GM12878 (cell line): ENCODE data around the gene PIEZO2. TPM values are rescaled to one million over a fixed set of nuclear protein-coding genes. Genes with fewer than 3 reads are reported as not detected.
"Not testable (repeated sequence)": the region's sequence is repeated elsewhere in the genome, so short reads cannot be mapped to it uniquely, and the experiment has no call there.

Experiments
- ATAC-seq: fragments of 200-7000 bp; cut with Tn5 transposase; 3 replicates; pipeline ENCODE4 v1.9.1; 2020; ENCODE audit warnings: mild to moderate bottlenecking, moderate library complexity
- BruUV-seq: library from RNA; stranded (reverse); fragments of 400-500 nt; replicated peaks from 2 replicates; lab custom pipeline; 2021; lab: Mats Ljungman, UMichigan
- CTCF ChIA-PET: fragments of 300-600 bp; sonication (Branson Sonifier 250); formaldehyde crosslinking; extraction: SDS; loops from one replicate; lab custom pipeline; 2021; ENCODE audit warnings: inconsistent platforms; lab: Yijun Ruan, JAX
- POLR2A ChIA-PET: fragments of 350-600 bp; formaldehyde crosslinking; extraction: SDS; loops from one replicate; lab custom pipeline; 2021; ENCODE audit warnings: inconsistent platforms; lab: Charles Lee
- RAD21 ChIA-PET: fragments of 300-600 bp; sonication (Branson Sonifier 250); formaldehyde crosslinking; loops from one replicate; lab custom pipeline; 2023; ENCODE audit warnings: antibody characterized with exemption; ENCODE audit not compliant: unreplicated experiment; lab: Charles Lee
- SMC1A ChIA-PET: fragments of 300-600 bp; sonication (Branson Sonifier 250); formaldehyde crosslinking; loops from one replicate; lab custom pipeline; 2023; ENCODE audit not compliant: unreplicated experiment, uncharacterized antibody; lab: Charles Lee
- DNase-seq: peaks from one replicate; pipeline ENCODE4 v3.0.0-alpha.2; 2011; ENCODE audit warnings: low read depth, low spot score
- FAIRE-seq: peaks from 3 replicates; lab custom pipeline; 2011; peaks lifted over from hg19 to GRCh38; lab: Jason Lieb, UNC
- H2AFZ ChIP-seq: 2 replicates; pipeline ENCODE4 v1.6.0; 2011; ENCODE audit warnings: low read depth, low read length, control low read depth; ENCODE audit not compliant: control insufficient read depth
- H3K27ac ChIP-seq: 2 replicates; pipeline ENCODE4 v1.5.1; 2011; ENCODE audit warnings: control low read depth; ENCODE audit not compliant: control insufficient read depth, insufficient read depth
- H3K27me3 ChIP-seq, 2 experiments: replicated peaks in 1 of 2; 2 replicates each; pipeline versions ENCODE4 v1.6.0 to v1.6.1; 2011; ENCODE audit warnings: low read length in 1 of 2; ENCODE audit not compliant: control insufficient read depth in 2 of 2, insufficient read depth in 2 of 2
- H3K36me3 ChIP-seq, 2 experiments: 2 replicates each; pipeline ENCODE4 v1.5.1; 2011; ENCODE audit warnings: low read length in 1 of 2; ENCODE audit not compliant: control insufficient read depth in 2 of 2, insufficient read depth in 2 of 2
- H3K4me1 ChIP-seq: 2 replicates; pipeline ENCODE4 v1.6.1; 2011; ENCODE audit warnings: mild to moderate bottlenecking, low read length, moderate library complexity, mixed read lengths; ENCODE audit not compliant: control insufficient read depth, insufficient read depth
- H3K4me2 ChIP-seq: 2 replicates; pipeline ENCODE4 v1.6.0; 2011; ENCODE audit warnings: control low read depth; ENCODE audit not compliant: control insufficient read depth, insufficient read depth
- H3K4me3 ChIP-seq: fragments of 200-600 bp; sonication (generic); 2 replicates; pipeline ENCODE4 v1.5.1; 2016
- H3K79me2 ChIP-seq: 2 replicates; pipeline ENCODE4 v1.6.0; 2011; ENCODE audit warnings: low read length; ENCODE audit not compliant: control insufficient read depth, insufficient read depth
- H3K9ac ChIP-seq: 2 replicates; pipeline ENCODE4 v1.8.0; 2011; ENCODE audit warnings: low read length, control low read depth, mixed read lengths; ENCODE audit not compliant: control insufficient read depth, insufficient read depth
- H3K9me3 ChIP-seq: replicated peaks from 3 replicates; pipeline ENCODE4 v1.5.1; 2011; ENCODE audit warnings: mild to moderate bottlenecking, low read length; ENCODE audit not compliant: control insufficient read depth, insufficient read depth
- H4K20me1 ChIP-seq: 2 replicates; pipeline ENCODE4 v1.6.0; 2011; ENCODE audit not compliant: control insufficient read depth, insufficient read depth
- BHLHE40 ChIP-seq, 2 experiments: fragments of 450-650 bp in 1 of 2; IDR thresholded peaks; 2 replicates each; pipeline ENCODE4 v1.6.1; 2011 to 2017; ENCODE audit warnings: low read depth in 2 of 2, borderline replicate concordance in 1 of 2, improper control_type of control experiment in 1 of 2, low read length in 1 of 2, mild to moderate bottlenecking in 1 of 2
- CBX5 ChIP-seq: sonication (generic); IDR thresholded peaks from 2 replicates; pipeline ENCODE4 v1.6.1; 2016; ENCODE audit warnings: low read depth, moderate library complexity, mild to moderate bottlenecking, inconsistent platforms
- CTCF ChIP-seq, 3 experiments: IDR thresholded peaks in 2 of 3; conservative IDR thresholded peaks in 1 of 3; 2 replicates each; pipeline ENCODE4 v1.5.1; 2011; ENCODE audit warnings: low read depth in 3 of 3, low read length in 3 of 3, mild to moderate bottlenecking in 3 of 3, control low read depth in 2 of 3, moderate library complexity in 2 of 3, inconsistent platforms in 1 of 3, mixed read lengths in 1 of 3; ENCODE audit not compliant: control insufficient read depth in 2 of 3, insufficient read depth in 1 of 3; ENCODE audit errors: extremely low read depth in 1 of 3
- JUNB ChIP-seq: IDR thresholded peaks from 2 replicates; pipeline ENCODE4 v1.6.1; 2016; ENCODE audit warnings: antibody characterized with exemption, mild to moderate bottlenecking
- MAX ChIP-seq: IDR thresholded peaks from 2 replicates; pipeline ENCODE4 v1.6.1; 2012; ENCODE audit warnings: low read depth, low read length, improper control_type of control experiment
- PAX8 ChIP-seq: fragments of 450-650 bp; IDR thresholded peaks from 2 replicates; pipeline ENCODE4 v1.6.1; 2017; ENCODE audit warnings: mild to moderate bottlenecking, moderate library complexity
- POLR2A ChIP-seq: IDR thresholded peaks from 2 replicates; pipeline ENCODE4 v1.6.1; 2011; ENCODE audit warnings: low read depth, mild to moderate bottlenecking, low read length
- SPI1 ChIP-seq: IDR thresholded peaks from 2 replicates; pipeline ENCODE4 v1.6.1; 2011; ENCODE audit warnings: low read depth, mild to moderate bottlenecking, low read length, moderate library complexity, borderline replicate concordance; ENCODE audit not compliant: insufficient read depth
- ZNF207 ChIP-seq: fragments of 450-650 bp; IDR thresholded peaks from 2 replicates; pipeline ENCODE4 v1.6.1; 2014; ENCODE audit warnings: antibody characterized with exemption, mild to moderate bottlenecking, borderline replicate concordance
- ZSCAN29 ChIP-seq: fragments of 450-650 bp; IDR thresholded peaks from 2 replicates; pipeline ENCODE4 v1.6.1; 2017; ENCODE audit warnings: mild to moderate bottlenecking, moderate library complexity
- WGBS: methylation state at CpG from one replicate; pipeline ENCODE4 v1.1.6; 2016; ENCODE audit warnings: low lambda C conversion rate; ENCODE audit not compliant: insufficient replicate concordance, insufficient coverage; ENCODE audit errors: missing lambda C conversion rate; 5-methylcytosine and 5-hydroxymethylcytosine counted together
- in situ Hi-C: fragments of 300-500 bp; cut with MboI; formaldehyde crosslinking; loops from 9 replicates; pipeline ENCODE4 v1.14.3; 2018; ENCODE audit warnings: mixed read lengths
- intact Hi-C: fragments of 100-400 bp; cut with micrococcal nuclease; formaldehyde crosslinking; loops from one replicate; pipeline ENCODE4 v1.14.2; 2022; ENCODE audit not compliant: unreplicated experiment
- polyA plus RNA-seq, 11 experiments: library from polyadenylated mRNA; depleted of rRNA in 4 of 11; unstranded in 6 of 11; stranded (reverse) in 5 of 11; fragments of >200 nt; fragmentation: Nextera tagmentation in 4 of 11; fragmentation: Illumina TruSeq in 1 of 11; extraction: Ambion mirVana in 4 of 11; extraction: Trizol in 1 of 11; gene quantifications; 1 replicate in 1 of 11; 2 replicates in 10 of 11; pipeline versions ENCODE4 v1.2.1 to v1.2.3, GENCODE V29; 2011 to 2016; ENCODE audit warnings: inconsistent platforms in 2 of 11, missing spikeins in 2 of 11, low read depth in 1 of 11
- total RNA-seq, 4 experiments: library from RNA; depleted of rRNA in 3 of 4; stranded (reverse); fragments of >200 nt in 3 of 4; fragmentation: Illumina TruSeq in 1 of 4; extraction: Trizol in 1 of 4; gene quantifications; 2 replicates each; pipeline versions ENCODE4 v1.2.1 to v1.2.3, GENCODE V29; 2013 to 2021

PIEZO2 gene
- total and polyA plus RNA-seq, 10 of the 15 experiments (the other 5 are each of a cell fraction or from before 2014, with no cell fraction given), result 6.7 to 42.3 (median 27.4) TPM

- 36% methylated on average over 5 of the region's 5 CpGs for WGBS
- H4K20me1 ChIP-seq, FAIRE-seq, H3K4me3 ChIP-seq, H3K9ac ChIP-seq, H3K79me2 ChIP-seq, H3K4me1 ChIP-seq, RAD21 ChIA-PET, H3K27me3 ChIP-seq, CTCF ChIA-PET, H3K36me3 ChIP-seq, in situ Hi-C loops, H3K27ac ChIP-seq, POLR2A ChIA-PET, H2AFZ ChIP-seq, H3K4me2 ChIP-seq, BruUV-seq, intact Hi-C loops, ATAC-seq, DNase-seq: not testable (repeated sequence)
- TF ChIP-seq CBX5, result 0 out of 2 replicates have a peak, but pooled peaks have one; percentile 34
- SMC1A ChIA-PET, result interaction anchor here (1.3 to 1.5 kb wide), 2 partner anchors 13 to 21 kb away, joined by 3 read pairs; no protein-coding TSS in a partner anchor
- peaks cover 33% of the 10 kb centered on the region; the same call in 2 of the 3 replicates for H3K9me3 ChIP-seq
Observed at GRCh38 chr18:11129059-11129458, 20.3 kb downstream of the PIEZO2 start.

- in situ Hi-C loops, result no loop called here
- H3K4me3 ChIP-seq, result no peak overlapping the region
- no TSS peak for BruUV-seq
- no peak for TF ChIP-seq PAX8
- no peak for TF ChIP-seq ZNF207
- no peak for TF ChIP-seq JUNB
- TF ChIP-seq POLR2A, result no peak
- 0 out of 4 replicates have a peak, but pooled peaks of 1 of the 2 experiments have one; percentile 9 for TF ChIP-seq BHLHE40 (IDR thresholded peaks at IDR 0.05; ENCODE audit: borderline replicate concordance in 1 of 2, low read depth in 2 of 2, low read length in 1 of 2)
- no peak for TF ChIP-seq SPI1
- 0 out of 6 replicates have a peak, but pooled peaks of 2 of the 3 experiments have one; percentile 5 to 6 for TF ChIP-seq CTCF (IDR thresholded peaks at IDR 0.05 in 2 of 3, conservative IDR thresholded peaks at IDR 0.05 in 1 of 3; ENCODE audit: control insufficient read depth in 2 of 3, extremely low read depth in 1 of 3, insufficient read depth in 1 of 3, low read depth in 3 of 3, low read length in 3 of 3)
- TF ChIP-seq ZSCAN29, result no peak
- no peak for TF ChIP-seq MAX
Observed at GRCh38 chr18:11125492-11126315, 23.7 kb downstream of the PIEZO2 start.

More at GRCh38 chr18:11125492-11126315, 23.7 kb downstream of the PIEZO2 start:
- H3K9ac ChIP-seq, result no peak overlapping the region
- POLR2A ChIA-PET, result no interaction called here
- CTCF ChIA-PET, result no interaction called here
- SMC1A ChIA-PET, result no interaction called here
- H4K20me1 ChIP-seq, result no peaks in the 10 kb centered on the region
- ATAC-seq (peak; percentile 53; the same call in 1 of the 3 replicates), DNase-seq (no peak), FAIRE-seq (no peak)
- RAD21 ChIA-PET, result no interaction called here
- H2AFZ ChIP-seq, result no peak overlapping the region
- peaks cover 25% of the 10 kb centered on the region; the same call in 2 of the 3 replicates for H3K9me3 ChIP-seq
- H3K27ac ChIP-seq, result no peak overlapping the region
- no peaks in the 10 kb centered on the region for H3K27me3 ChIP-seq
- no peaks in the 10 kb centered on the region for H3K4me1 ChIP-seq
- H3K36me3 ChIP-seq, result peaks cover 0 to 6% of the 10 kb centered on the region in 2 experiments; a peak in 2 of 4 replicates
- H3K4me2 ChIP-seq, result no peak overlapping the region
- H3K79me2 ChIP-seq, result peaks cover 10% of the 10 kb centered on the region
- 39% methylated on average over 10 of the region's 10 CpGs for WGBS
- intact Hi-C loops, result no loop called here
